Measurements from ENCODE around the gene GMEB2.

GMEB2 gene

DNA sequence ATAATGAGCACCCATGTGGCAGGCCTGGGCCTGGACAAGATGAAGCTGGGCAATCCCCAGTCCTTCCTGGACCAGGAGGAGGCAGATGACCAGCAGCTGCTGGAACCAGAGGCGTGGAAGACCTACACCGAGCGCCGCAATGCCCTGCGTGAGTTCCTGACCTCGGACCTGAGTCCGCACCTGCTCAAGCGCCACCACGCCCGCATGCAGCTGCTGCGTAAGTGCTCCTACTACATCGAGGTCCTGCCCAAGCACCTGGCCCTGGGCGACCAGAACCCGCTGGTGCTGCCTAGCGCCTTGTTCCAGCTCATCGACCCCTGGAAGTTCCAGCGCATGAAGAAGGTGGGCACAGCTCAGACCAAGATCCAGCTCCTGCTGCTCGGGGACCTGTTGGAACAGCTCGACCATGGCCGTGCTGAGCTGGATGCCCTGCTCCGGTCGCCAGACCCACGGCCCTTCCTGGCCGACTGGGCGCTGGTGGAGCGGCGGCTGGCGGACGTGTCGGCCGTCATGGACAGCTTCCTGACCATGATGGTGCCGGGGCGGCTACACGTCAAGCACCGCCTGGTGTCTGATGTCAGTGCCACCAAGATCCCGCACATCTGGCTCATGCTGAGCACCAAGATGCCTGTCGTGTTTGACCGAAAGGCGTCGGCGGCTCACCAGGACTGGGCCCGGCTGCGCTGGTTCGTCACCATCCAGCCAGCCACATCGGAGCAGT is 71.1 kb downstream of the GMEB2 start:
- DNase-seq, result no peak

DNA sequence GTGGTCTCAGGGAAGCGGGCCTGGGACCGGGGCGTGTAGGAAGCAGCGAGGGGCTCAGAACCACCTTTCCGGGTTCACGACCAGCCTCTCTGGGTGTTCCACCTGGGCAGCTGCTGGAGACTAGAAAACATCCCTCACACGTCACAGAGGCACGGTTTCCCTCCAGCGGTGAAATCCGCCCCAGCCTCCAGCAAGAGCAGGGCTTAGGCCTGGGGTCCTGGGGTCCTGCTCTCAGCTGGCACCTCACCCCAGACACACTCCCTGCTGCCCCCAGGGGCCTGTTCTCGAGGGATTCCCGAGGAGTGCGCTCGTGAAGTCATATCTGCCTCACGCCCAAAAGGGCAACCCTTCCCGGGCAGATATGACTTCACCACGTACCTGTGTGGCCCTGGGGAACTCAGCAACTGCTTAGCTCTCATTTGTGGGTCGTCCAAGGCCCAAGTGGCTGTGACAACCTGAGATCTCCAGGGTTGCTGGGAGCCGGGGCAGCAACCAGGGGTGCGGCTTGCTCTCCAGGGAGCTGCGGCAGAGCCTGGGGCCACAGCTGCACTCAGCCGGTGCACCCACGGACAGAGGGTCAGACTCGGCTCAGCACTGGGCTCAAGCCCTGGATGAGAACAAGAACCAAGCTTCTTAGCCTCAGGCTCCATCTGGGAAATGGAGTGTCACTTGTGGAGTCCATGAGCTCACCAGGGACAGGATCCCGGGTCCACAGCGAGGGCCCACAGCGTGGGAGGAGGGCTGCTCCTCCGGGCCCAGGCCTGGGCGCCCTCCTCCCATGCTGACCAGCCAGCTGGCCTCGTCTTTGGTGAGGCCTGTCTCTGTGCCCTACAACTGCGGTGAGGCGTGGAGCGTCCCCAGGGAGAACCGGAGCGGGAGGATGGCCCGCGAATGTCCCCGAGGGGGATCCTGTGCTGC is 72.3 kb downstream of the GMEB2 start:
- no peak for DNase-seq

DNA sequence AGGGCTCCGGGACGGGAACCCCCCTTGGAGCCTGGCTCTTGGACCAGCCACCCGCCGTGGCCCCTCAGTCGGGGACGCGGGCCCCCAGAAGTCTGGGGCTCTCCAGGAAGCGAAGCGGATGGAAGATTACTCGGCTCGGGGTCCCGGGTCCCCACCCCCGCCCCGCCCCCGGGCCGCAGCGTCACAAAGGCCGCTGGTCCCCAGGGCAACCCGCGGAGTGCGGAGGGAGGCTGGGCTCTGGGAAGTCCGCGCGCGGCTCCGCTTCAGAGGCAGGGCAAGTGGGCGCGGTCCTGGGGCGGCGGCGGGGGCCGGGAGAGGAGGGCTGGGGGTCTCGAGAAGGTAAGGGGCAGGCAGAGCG is 73.0 kb downstream of the GMEB2 start, which contains the start of gene FNDC11:
Gene FNDC11 (plus strand): TSS at position 227 of the 358 bp plus-strand sequence. CDS start 1,505 bp downstream, outside the sequence.
- no peak for DNase-seq

DNA sequence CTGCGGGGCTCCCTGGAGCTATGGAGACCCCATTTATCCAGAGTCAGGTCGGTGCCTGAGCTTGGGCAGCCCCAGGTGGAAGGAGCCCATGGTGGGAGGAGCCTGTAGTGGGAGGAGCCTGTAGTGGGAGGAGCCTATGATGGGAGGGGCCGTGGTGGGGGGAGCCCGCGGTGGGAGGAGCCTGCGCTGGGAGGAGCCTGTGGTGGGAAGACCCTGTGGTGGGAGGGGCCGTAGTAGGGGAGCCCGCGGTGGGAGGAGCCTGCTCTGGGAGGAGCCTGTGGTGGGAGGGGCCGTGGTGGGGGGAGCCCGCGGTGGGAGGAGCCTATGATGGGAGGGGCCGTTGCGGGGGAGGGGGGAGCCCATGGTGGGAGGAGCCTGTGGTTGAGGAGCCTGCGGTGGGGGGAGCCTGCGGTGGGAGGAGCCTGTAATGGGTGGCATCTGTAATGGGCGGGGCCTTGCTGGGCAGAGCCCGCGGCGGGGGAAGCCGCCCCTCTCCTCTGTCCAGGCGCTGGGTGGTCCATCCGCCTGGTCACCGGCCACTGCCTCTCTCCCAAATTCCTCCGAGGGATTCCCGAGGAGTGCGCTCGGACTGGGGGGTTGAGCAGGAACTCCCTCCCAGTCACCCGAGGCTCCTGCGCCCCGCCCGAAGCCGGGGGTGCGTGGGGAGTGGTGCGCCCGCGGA is 73.5 kb downstream of the GMEB2 start:
- peak; percentile 94 for DNase-seq

DNA sequence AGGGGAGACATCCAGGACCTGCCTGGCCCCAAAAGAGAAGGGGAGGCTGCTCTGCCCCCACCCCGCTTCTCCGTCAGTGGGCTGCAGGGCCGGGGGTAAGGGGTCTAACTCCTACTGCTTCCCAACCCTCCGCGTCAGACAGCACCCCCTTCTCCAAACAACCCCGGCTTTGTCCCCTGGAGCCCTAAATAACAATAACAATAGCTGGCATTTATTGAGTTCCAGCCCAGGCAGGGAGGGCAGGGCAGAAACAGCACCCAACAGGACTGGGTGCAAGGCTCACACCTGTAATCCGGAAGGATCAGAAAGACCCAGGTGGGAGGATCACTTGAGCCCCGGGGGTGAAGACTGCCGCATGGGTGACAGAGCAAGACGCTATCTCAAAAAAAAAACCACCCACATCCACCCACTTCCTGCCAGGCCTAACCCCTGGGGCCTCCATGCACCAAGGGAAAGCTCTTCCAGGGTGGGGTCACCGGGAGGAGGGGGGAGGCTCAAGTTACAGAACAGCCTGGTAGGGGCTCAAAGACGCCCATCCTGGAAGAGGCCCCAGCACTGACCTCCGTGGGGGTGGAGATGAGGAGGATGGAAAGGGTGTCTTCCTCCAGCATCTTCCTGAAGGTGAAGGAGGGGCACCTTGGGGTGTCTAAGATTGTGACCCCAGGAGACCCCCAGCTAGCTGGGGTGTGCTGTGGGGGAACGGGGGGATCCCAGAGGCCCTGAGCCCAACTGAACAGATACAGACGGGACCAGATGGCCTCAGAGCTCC is 74.2 kb downstream of the GMEB2 start:
- no peak for DNase-seq

DNA sequence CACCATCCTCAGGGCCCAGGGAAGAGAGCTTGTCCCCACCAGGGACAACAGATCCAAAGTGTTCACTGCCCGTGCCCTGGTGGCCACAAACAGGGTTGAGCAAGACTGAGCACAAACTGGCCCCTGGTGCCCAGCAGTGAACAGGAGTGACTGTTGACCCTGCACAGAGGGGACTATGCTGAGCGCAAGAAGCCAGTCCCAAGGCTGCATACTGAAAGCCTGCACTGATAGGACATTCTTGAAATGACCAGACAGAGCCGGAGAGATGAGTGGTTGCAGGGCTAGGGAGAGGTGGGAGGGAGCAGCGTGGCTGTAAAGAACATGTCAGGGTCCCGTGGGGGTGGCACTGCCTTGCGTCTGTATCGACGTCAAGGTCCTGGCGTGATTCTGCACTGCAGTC is 75.8 kb downstream of the GMEB2 start:
- DNase-seq, result no peak

DNA sequence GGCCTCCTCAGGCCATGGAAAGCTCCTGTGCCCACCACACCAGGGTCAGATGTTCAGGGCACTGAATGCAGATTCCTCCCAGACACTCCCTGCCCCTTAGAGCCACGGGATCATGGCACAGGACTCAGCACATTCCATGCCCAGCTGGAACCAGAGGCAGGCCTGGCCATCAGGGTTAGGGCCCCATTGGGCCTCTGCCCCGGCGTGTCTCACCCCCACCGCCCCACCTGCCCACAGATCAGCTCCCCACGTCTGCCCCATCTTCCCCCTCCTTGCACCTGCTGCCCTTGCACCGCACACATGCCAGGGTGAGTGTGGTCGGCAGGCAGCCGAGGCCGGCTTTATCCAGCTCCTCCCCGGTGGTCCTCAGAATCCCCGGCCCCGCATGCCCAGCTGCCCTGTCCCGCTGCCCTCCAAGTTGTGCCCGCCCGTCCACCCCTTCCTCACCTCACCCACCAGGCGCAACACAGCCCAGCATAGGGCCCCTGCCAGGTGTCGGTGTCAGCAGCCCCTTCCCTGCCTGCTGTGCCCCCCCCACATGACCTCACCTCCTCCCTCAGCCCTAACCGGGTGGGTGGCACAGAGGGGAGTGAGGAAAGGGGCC is 77.1 kb downstream of the GMEB2 start:
- DNase-seq, result no peak

DNA sequence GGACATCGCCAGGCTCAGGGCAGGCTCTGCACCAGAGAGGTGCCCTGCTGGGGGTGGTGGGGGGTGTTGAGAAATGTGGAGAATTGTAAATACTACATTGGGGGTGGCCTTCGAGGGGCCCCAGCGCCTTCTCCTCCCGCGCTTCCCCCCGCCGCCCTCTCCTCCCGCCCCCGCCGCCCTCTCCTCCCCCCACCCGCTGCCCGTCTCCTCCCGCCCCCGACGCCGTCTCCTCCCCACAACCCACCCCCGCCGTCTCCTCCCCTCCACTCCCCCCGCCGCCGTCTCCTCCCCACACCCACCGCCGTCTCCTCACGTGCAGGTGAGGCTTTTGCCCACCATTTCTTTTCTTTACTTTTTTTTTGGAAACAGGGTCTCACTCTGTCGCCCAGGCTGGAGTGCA is 77.9 kb downstream of the GMEB2 start:
- no peak for DNase-seq

DNA sequence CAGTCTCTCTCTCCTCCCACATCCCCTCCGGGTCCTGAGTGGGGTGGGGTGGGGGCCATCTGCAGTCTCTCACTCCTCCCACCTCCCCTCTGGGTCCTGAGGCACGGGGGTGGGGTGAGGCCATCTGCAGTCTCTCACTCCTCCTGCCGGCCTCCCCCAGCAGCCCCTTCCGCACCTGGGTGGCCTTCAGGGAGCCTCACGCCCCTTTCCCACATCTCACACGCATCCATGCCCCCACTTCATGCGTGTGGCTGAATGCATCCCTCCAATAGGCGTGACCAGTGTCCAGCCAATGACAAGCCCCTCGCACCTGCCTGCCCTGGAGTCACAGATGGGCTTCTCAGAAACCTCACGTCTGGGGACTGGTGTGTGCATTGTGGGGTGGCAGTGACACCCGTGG is 78.4 kb downstream of the GMEB2 start:
- no peak for DNase-seq

DNA sequence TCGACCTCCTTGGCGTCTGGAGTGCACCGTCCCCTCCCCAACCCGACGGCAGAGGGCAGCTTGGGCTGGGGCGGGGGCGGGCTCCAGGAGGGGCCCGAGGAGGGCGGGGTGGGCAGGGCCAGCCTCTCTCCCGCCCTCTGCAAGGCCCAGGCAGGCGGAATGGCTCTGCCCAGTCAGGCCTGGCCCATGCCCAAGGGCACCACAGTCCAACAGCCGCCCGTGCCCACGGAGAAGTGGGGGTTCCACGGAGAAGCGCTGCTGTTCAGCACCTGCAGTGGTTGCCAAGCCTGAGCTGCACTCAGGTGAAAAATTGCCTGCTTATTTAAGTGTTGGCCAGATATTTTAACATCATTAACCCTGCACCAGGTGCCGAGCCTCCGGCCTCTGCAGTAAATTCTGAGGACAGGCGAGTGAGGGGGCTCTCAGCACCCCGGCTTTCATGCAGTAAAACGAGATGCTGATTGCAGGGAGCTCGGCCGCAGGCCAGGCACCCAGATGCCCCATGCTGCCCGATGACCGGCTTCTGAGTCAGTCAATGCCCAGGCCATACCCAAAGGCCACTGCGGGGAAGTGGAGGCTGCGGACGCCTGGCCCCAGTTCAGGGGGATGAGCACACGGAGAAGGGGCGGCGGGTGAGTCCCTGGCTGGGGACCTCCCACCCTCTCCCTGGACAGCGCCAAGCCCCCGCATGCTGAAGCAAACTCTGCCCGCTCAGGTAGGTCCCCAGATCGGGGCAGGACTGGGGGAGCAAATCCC is 79.0 kb downstream of the GMEB2 start, which contains the start of gene SRMS:
Gene SRMS (minus strand): TSS at position 25 of the 756 bp plus-strand sequence. CDS start 286 bp downstream, outside the sequence.
- no peak for DNase-seq

DNA sequence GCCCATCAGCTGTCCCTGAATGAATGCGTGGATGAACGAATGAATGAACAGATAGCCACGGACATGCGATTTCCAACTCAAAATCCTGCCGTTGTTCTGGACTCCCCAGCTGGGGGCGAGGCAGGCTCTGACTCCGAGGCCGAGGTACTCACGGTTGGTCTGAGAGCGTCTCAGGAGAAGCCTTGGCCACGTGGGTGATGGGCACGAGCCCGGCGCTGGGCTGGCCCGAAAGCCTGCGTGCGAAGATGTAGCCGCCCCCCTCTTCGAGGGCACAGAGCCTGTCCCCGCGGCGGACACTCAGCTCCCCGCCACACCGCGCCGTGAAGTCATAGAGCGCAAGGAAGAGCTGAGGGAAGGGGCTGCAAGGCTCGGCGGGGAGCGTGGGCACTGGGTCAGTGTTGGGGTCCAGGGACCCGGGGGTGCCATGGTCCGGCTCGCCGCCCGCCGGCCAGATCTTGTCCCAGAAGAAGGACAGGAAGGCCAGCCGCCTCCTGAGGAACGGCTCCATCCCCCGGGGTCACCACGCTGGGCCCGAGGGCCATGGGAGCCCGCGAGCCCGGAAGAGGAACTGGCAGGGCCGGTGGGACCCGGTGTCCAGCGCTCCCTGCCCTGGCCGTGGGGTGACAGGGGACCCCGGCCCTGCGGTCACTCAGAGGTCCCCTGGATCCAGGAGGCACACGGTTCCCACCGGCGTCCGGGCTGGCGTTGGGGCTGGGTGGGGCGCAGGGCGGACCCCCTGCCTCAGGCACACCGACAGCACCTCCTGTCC is 79.8 kb downstream of the GMEB2 start:
- DNase-seq, result no peak

DNA sequence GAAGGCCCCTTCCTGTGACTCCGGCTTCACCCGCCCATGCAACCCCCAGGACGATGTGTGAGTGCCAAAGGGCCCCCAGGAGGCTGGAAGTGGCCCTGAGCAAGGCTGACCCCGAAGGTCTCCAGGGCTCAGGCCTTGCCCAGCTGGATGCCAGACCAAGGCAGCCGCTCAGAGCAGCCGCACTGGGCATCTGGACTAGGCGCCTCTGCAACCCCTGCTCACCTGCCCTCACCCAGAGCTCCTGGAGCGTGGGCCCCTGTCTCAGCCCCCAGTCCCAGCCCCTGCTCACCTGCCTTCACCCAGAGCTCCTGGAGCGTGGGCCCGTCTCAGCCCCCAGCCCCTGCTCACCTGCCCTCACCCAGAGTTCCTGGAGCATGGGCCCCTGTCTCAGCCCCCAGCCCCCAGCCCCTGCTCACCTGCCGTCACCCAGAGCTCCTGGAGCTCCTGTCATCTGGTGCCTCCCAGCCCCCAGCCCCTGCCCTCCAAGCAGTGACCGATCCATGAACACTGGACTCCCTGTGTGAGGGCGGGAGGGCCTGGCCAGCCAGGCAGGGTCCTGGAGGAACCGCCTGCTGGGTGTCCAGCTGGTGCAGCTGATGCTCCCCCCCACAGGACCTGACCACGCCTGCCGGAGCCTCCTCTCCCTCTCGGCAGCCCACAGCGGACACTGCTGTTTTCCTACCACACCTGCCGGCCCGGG is 80.5 kb downstream of the GMEB2 start:
- DNase-seq, result no peak

DNA sequence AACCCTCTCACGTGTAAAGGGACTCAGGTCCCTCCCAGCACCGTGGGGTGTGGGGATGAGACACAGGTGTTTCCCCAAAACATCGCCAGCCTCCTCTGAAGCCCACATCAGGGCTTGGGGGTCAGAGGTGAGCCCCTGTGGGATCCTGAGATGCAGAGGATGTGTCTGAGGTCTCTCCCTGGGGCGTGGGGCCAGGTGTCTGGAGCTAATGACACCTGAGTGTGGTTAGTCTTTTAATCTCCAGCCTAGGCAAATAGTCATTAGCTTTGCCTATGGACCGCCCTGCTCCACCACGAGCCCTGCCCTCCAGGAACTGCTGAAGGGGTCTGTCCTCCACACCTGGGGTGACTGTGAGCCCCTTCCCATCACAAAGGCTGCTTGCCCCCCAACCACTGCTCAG is 81.1 kb downstream of the GMEB2 start:
- DNase-seq, result no peak

DNA sequence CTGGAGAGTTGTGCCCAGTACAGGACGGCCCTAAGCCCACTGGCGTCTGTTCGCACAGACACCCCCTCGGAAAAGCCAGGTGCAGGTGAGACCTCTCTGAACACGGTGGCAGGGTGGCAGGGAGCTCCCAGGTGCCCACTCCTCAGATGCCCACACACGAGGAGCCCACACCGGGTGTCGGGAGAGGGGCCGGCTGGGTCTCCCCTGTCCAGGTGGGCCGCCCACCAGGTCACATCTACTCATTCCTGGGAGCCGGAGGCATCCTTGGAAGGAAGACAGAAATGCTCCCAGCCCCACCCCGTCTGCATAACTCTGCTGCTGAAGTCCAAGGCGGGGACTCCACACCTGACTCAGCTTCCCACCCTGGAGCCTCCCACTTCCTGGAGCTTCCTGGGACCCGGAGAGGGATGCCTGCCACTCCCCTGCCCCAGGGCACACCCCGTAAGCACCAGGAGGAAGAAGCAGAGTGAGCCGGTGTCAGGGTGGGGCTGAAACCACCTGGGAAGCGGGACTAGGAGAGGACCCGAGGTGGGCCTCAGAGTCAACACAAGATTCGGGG is 81.9 kb downstream of the GMEB2 start:
- no peak for DNase-seq

DNA sequence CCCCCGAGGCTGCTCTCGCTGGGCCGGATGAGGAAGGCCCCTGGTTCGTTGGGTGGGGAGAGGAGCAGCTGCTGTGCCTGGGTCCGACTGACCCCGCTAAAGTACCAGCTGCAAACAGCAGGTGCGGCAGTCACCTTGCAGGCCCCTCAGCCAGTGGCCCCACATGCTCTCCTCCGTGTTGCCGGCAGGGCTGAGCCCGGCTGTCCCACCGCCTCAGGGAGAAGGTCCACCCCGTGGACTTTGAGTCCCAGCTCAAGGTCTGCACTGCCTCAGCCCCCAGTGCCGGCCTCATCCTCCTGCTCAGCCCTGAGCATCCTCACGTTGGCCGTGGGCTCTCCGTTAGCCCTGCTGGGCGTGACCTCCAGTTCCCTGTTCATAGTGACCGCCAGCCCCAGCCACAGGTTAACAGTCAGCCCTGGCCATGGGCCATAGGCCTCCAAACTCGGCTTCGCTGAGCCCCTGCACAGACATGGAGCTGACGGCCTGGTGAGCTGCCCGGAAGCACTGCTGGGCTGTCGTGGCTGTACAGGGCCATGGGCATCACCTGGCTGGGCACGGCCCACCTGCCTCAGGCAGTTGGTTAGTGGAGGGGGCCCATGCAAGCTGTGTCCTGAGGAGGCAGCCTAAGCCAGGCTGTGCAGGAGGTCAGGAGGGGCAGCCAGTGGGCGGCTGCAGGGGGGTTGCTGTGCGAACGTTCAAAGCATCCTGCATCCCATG is 82.5 kb downstream of the GMEB2 start:
- DNase-seq, result no peak

DNA sequence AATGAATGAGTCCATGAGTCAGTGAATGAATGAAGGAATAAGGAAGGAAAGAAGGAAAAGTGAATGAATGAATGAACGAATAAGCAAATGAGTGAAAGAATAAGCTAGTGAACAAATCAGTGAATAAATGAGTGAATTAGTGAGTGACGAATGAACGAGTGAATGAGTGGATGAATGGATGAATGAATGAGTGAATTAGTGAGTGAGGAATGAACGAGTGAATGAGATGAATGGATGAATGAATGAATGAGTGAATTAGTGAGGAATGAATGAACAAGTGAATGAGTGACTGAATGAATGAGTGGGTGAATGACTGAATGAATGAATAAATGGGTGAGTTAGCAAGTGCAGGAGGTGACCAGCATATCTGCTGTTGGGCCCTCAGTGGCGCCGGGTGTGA is 83.2 kb downstream of the GMEB2 start:
- no peak for DNase-seq

DNA sequence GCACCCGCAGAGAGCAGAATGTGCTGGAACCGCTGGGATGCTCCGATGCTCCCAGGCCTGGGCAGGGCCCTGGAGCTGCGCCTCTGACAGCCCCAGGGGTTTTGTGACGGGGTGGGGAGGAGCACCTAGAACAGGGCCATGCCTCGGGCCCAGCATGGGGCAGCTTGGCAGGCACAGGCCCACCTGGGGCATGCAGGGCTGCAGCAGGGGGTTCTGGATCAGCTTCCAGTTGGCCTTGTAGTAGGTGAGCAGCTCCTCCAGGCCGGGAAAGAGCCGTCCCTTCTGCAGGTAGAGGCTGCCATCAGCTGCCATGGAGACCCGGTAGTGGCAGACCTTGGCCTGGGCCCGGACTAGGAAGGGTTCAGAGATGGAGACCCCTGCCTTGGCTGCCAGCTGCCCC is 83.8 kb downstream of the GMEB2 start:
- DNase-seq, result no peak

DNA sequence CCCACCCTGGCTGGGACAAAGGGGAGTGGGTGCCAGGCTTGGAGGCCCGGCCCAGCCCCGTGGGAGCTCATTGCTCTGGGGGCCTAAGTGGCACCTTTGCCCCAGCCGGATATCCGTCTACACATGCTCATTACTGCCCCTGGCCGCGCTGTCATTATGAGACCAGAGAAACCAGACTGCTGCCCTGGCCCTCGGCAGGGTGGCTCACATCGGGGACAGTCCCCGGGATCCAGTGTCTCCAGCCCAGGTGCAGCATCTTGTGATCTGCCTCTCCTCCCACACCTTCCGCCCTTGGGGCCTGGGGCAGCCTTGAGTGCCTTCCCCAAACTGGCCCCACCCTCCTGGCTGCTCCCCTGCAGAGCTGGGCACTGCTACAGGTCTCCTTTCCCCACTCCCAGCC is 84.2 kb downstream of the GMEB2 start:
- no peak for DNase-seq

DNA sequence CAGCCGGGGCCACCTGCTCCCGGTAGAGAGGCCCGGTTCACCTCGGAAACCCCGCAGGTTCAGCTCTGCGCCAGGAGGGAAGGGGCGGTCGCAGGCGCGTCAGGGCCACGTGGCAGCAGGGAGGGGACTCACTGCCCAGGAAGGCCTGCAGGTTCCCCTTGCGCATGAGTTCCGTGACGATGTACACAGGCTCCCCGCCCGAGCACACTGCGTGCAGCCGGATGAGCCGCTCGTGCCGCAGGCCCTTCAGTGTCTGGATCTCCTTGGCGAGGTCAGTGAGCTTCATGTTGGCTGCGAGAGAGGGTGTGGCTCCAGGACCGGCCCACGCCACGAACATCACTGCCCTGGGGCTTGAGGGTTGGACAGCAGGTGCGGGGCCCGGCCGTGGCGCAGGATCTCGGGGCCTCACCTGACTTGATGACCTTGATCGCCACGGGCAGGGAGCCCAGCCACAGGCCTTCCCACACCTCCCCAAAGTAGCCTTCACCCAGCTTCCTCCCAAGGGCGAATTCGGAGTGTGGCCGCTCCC is 84.8 kb downstream of the GMEB2 start:
- no peak for DNase-seq
